Spleen (tissue), 11 donors: ENCODE measurements around the gene SDS. TPM values are rescaled to one million over a fixed set of nuclear protein-coding genes. Genes with fewer than 3 reads are reported as not detected.

Experiments
- DNase-seq: peaks from one replicate; pipeline ENCODE4 v3.0.0-alpha.2; 2020
- H3K27ac ChIP-seq, 8 donors: fragments of 200-600 bp; sonication (generic) in 7 of 8; 1 replicate in 4 of 8; 2 replicates in 4 of 8; pipeline versions ENCODE4 v1.5.0 to v1.8.0; 2016 to 2021; ENCODE audit warnings: inconsistent platforms in 4 of 8, mild to moderate bottlenecking in 4 of 8, moderate library complexity in 1 of 8
- H3K27me3 ChIP-seq, 7 donors: fragments of 200-600 bp; sonication (generic) in 6 of 7; replicated peaks in 1 of 7; 1 replicate in 4 of 7; 2 replicates in 3 of 7; pipeline versions ENCODE4 v1.5.0 to v1.8.0; 2016 to 2021; ENCODE audit warnings: inconsistent platforms in 3 of 7, mild to moderate bottlenecking in 1 of 7
- H3K36me3 ChIP-seq, 6 donors: fragments of 200-600 bp; sonication (generic) in 5 of 6; 1 replicate in 4 of 6; 2 replicates in 2 of 6; pipeline versions ENCODE4 v1.5.0 to v1.8.0; 2016 to 2021; ENCODE audit warnings: inconsistent platforms in 2 of 6
- H3K4me1 ChIP-seq, 6 donors: fragments of 200-600 bp; sonication (generic) in 5 of 6; 1 replicate in 3 of 6; 2 replicates in 3 of 6; pipeline versions ENCODE4 v1.5.0 to v1.8.0; 2016 to 2021; ENCODE audit warnings: inconsistent platforms in 3 of 6
- H3K4me3 ChIP-seq, 8 donors: fragments of 200-600 bp; sonication (generic) in 7 of 8; 1 replicate in 4 of 8; 2 replicates in 4 of 8; pipeline versions ENCODE4 v1.5.0 to v1.8.0; 2016 to 2021; ENCODE audit warnings: inconsistent platforms in 4 of 8, mild to moderate bottlenecking in 4 of 8, moderate library complexity in 2 of 8
- H3K9me3 ChIP-seq, 8 donors: fragments of 200-600 bp; sonication (generic) in 7 of 8; 1 replicate in 4 of 8; 2 replicates in 4 of 8; pipeline versions ENCODE4 v1.5.0 to v1.8.0; 2016 to 2021; ENCODE audit warnings: inconsistent platforms in 4 of 8
- CTCF ChIP-seq, 11 experiments: fragments of 200-600 bp in 7 of 11; fragments of 450-650 bp in 4 of 11; sonication (generic) in 4 of 11; IDR thresholded peaks in 8 of 11; conservative IDR thresholded peaks in 3 of 11; 1 replicate in 7 of 11; 2 replicates in 4 of 11; pipeline versions ENCODE4 v1.4.0 to v1.8.0; 2016 to 2021; ENCODE audit warnings: antibody characterized with exemption in 11 of 11, inconsistent platforms in 4 of 11, mild to moderate bottlenecking in 1 of 11
- POLR2A ChIP-seq, 3 donors: fragments of 450-650 bp; IDR thresholded peaks; one replicate each; pipeline ENCODE4 v1.5.1; 2017; ENCODE audit warnings: antibody characterized with exemption in 3 of 3, mild to moderate bottlenecking in 1 of 3
- POLR2AphosphoS5 ChIP-seq, 3 donors: sonication (generic); formaldehyde crosslinking; IDR thresholded peaks; one replicate each; pipeline ENCODE4 v1.5.1; 2017; ENCODE audit warnings: antibody characterized with exemption in 3 of 3
- whole genome bisulfite sequencing, 5 donors: extraction: QIAGEN DNeasy Blood & Tissue Kit in 3 of 5; methylation state at CpG; one replicate each; pipeline versions ENCODE4 v1.1.5 to v1.1.7; 2013 to 2018; 5-methylcytosine and 5-hydroxymethylcytosine counted together
- intact Hi-C: fragments of 100-400 bp; cut with DNase I; formaldehyde crosslinking; loops from one replicate; pipeline ENCODE4 v1.15.0; 2023; ENCODE audit warnings: low total_unique reads
- polyA plus RNA-seq, 3 donors: library from polyadenylated mRNA; stranded (reverse); fragments of 200-250 nt; gene quantifications; one replicate each; pipeline ENCODE4 v1.2.1, GENCODE V29; 2013
- total RNA-seq, 7 donors: library from RNA; depleted of rRNA in 3 of 7; stranded (reverse); fragments of >200 nt in 3 of 7; fragmentation: NEBNext Ultra II Directional in 4 of 7; extraction: Animal tissue kit (Norgen Biotek cat#: 25700) in 4 of 7; gene quantifications; one replicate each; pipeline versions ENCODE4 v1.1.0 to v1.2.1, GENCODE V29; 2016 to 2021
- donor health status: healthy with polysubstance abuse.
- donor health status: DM: no; HTN: no; CAD: no; lungs with moderate emphysema.
- donor health status: DM: no; HTN: no; CAD: no.
- donor health status: Bipolar disorder and iron deficiency.
- donor health status: healthy.
- donor health status: DM: no; HTN: no; CAD: no.
- donor health status: DM: yes; HTN: yes; CAD: no.

The SDS gene
- total and polyA plus RNA-seq, 10 donors: 0.61 to 3.5 (median 1.2) TPM; not detected in 1

GRCh38 chr12:113392520-113392919 lies 11.2 kb downstream of the SDS start:
- Histone ChIP-seq H3K4me1 (no peaks in the 10 kb centered on the region), H3K9me3 (peaks cover 0 to 4% (median 0%) of the 10 kb centered on the region in 8 donors), H3K27me3 (peaks cover 0 to 2% (median 0%) of the 10 kb centered on the region in 7 donors), H3K4me3 (no peak overlapping the region), H3K36me3 (peaks cover 0 to 42% (median 21%) of the 10 kb centered on the region in 6 donors), H3K27ac (no peak overlapping the region)
- TF ChIP-seq CTCF (IDR thresholded peaks at IDR 0.05 in 8 of 11, conservative IDR thresholded peaks at IDR 0.05 in 3 of 11): no peak
- TF ChIP-seq POLR2AphosphoS5 (IDR thresholded peaks at IDR 0.05): no peak
- no peak for TF ChIP-seq POLR2A (IDR thresholded peaks at IDR 0.05)
- DNase-seq: no peak
- intact Hi-C loops: no loop called here
- 82 to 96% (median 90%) methylated on average over 7 of the region's 7 CpGs for WGBS, 5 donors

GRCh38 chr12:113391650-113392337 lies 11.9 kb downstream of the SDS start:
- no peak for DNase-seq
- no peaks in the 10 kb centered on the region for H3K27me3 ChIP-seq
- H3K4me1 ChIP-seq: no peaks in the 10 kb centered on the region
- intact Hi-C loops: no loop called here
- peaks cover 0 to 4% (median 0%) of the 10 kb centered on the region in 8 donors for H3K9me3 ChIP-seq
- 90 to 95% (median 91%) methylated on average over 9 of the region's 9 CpGs for WGBS, 5 donors
- no peak overlapping the region for H3K4me3 ChIP-seq
- no peak overlapping the region for H3K27ac ChIP-seq
- H3K36me3 ChIP-seq: peaks cover 0 to 49% (median 27%) of the 10 kb centered on the region in 6 donors
- TF ChIP-seq POLR2A (IDR thresholded peaks at IDR 0.05): no peak
- TF ChIP-seq CTCF (IDR thresholded peaks at IDR 0.05 in 8 of 11, conservative IDR thresholded peaks at IDR 0.05 in 3 of 11): no peak
- TF ChIP-seq POLR2AphosphoS5 (IDR thresholded peaks at IDR 0.05): no peak

DNA sequence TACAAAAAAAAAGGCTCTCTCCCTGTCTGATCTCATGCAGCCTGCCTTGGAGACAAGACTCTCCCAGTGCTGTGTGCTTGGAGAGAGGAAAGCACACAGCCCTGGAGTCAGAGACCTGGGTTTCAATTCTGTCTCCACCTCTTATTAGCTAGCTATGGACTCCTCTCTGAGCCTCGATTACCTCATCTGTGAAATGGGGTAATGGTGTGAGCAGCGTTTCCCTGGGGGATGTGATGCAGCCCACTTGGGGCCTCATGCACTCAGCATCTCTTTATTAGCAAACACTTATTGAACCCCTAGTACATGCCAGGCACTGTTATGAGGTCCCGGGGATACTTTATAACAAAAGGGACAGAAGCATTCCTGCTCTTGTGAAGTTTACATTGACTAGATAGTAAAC lies 12.5 kb downstream of the SDS start:
- TF ChIP-seq CTCF (IDR thresholded peaks at IDR 0.05 in 8 of 11, conservative IDR thresholded peaks at IDR 0.05 in 3 of 11): no peak
- TF ChIP-seq POLR2A (IDR thresholded peaks at IDR 0.05): no peak
- TF ChIP-seq POLR2AphosphoS5 (IDR thresholded peaks at IDR 0.05): no peak
- DNase-seq: no peak
- Histone ChIP-seq H3K4me3 (no peak overlapping the region), H3K36me3 (peaks cover 0 to 54% (median 32%) of the 10 kb centered on the region in 6 donors), H3K9me3 (peaks cover 0 to 4% (median 0%) of the 10 kb centered on the region in 8 donors), H3K4me1 (no peaks in the 10 kb centered on the region), H3K27ac (no peak overlapping the region), H3K27me3 (no peaks in the 10 kb centered on the region)
- intact Hi-C loops: no loop called here
- 89 to 96% (median 94%) methylated on average over 3 of the region's 3 CpGs for WGBS, 5 donors
